ENCODE results near the gene RNASE4. TPM values are rescaled to one million over a fixed set of nuclear protein-coding genes. Genes with fewer than 3 reads are reported as not detected.
"Not testable (repeated sequence)": the region's sequence is repeated elsewhere in the genome, so short reads cannot be mapped to it uniquely, and the experiment has no call there.

Gene RNASE4
- total RNA-seq, 1 donor from 2014 or later, result 5.7 TPM

GRCh38 chr14:20696764-20697163 is 12.4 kb downstream of the RNASE4 start:
- no peak overlapping the region for H3K27ac Mint-ChIP-seq
- H3K27me3 Mint-ChIP-seq, result no peaks in the 10 kb centered on the region
- H3K4me1 Mint-ChIP-seq (ENCODE audit: low read depth), result peaks cover 3% of the 10 kb centered on the region
- TF ChIP-seq CTCF (IDR thresholded peaks at IDR 0.05; ENCODE audit: unreplicated experiment), result no peak
- no peak overlapping the region for H3K4me3 Mint-ChIP-seq (ENCODE audit: low read depth)
- no peak for DNase-seq (ENCODE audit: low spot score, unreplicated experiment)
- peaks cover 3% of the 10 kb centered on the region for H3K36me3 Mint-ChIP-seq (ENCODE audit: insufficient read depth)
- H3K9me3 Mint-ChIP-seq (ENCODE audit: low read depth), result no peaks in the 10 kb centered on the region

- Mint-ChIP-seq H3K9me3 (ENCODE audit: low read depth) (no peaks in the 10 kb centered on the region), H3K27ac (no peak overlapping the region), H3K36me3 (ENCODE audit: insufficient read depth) (peaks cover 3% of the 10 kb centered on the region), H3K4me3 (ENCODE audit: low read depth) (no peak overlapping the region), H3K27me3 (no peaks in the 10 kb centered on the region), H3K4me1 (ENCODE audit: low read depth) (peaks cover 3% of the 10 kb centered on the region)
- DNase-seq (ENCODE audit: low spot score, unreplicated experiment), result peak; percentile 56
- TF ChIP-seq CTCF (IDR thresholded peaks at IDR 0.05; ENCODE audit: unreplicated experiment), result peak; percentile 84
These were observed 13.1 kb downstream of the RNASE4 start for GRCh38 chr14:20697273-20698017.

GRCh38 chr14:20698018-20698329 is 13.6 kb downstream of the RNASE4 start:
- Mint-ChIP-seq H3K4me1 (ENCODE audit: low read depth) (peaks cover 3% of the 10 kb centered on the region), H3K9me3 (ENCODE audit: low read depth) (no peaks in the 10 kb centered on the region), H3K36me3 (ENCODE audit: insufficient read depth) (peaks cover 3% of the 10 kb centered on the region), H3K27ac (no peak overlapping the region), H3K4me3 (ENCODE audit: low read depth) (no peak overlapping the region), H3K27me3 (no peaks in the 10 kb centered on the region)
- no peak for TF ChIP-seq CTCF (IDR thresholded peaks at IDR 0.05; ENCODE audit: unreplicated experiment)
- DNase-seq (ENCODE audit: low spot score, unreplicated experiment), result no peak

- no peak for TF ChIP-seq CTCF (IDR thresholded peaks at IDR 0.05; ENCODE audit: unreplicated experiment)
- Mint-ChIP-seq H3K4me3 (ENCODE audit: low read depth) (no peak overlapping the region), H3K27me3 (no peaks in the 10 kb centered on the region), H3K4me1 (ENCODE audit: low read depth) (peaks cover 3% of the 10 kb centered on the region), H3K36me3 (ENCODE audit: insufficient read depth) (peaks cover 3% of the 10 kb centered on the region), H3K9me3 (ENCODE audit: low read depth) (no peaks in the 10 kb centered on the region), H3K27ac (no peak overlapping the region)
- DNase-seq (ENCODE audit: low spot score, unreplicated experiment), result no peak
These were observed 14.6 kb downstream of the RNASE4 start for GRCh38 chr14:20698934-20699333.

- H3K4me3 Mint-ChIP-seq (ENCODE audit: low read depth), result no peak overlapping the region
- TF ChIP-seq CTCF (IDR thresholded peaks at IDR 0.05; ENCODE audit: unreplicated experiment), result no peak
- no peak overlapping the region for H3K27ac Mint-ChIP-seq
- no peaks in the 10 kb centered on the region for H3K9me3 Mint-ChIP-seq (ENCODE audit: low read depth)
- peaks cover 3% of the 10 kb centered on the region for H3K36me3 Mint-ChIP-seq (ENCODE audit: insufficient read depth)
- H3K4me1 Mint-ChIP-seq (ENCODE audit: low read depth), result peaks cover 3% of the 10 kb centered on the region
- no peaks in the 10 kb centered on the region for H3K27me3 Mint-ChIP-seq
- no peak for DNase-seq (ENCODE audit: low spot score, unreplicated experiment)
These were observed 15.6 kb downstream of the RNASE4 start for GRCh38 chr14:20699931-20700330.

- H3K4me3 Mint-ChIP-seq (ENCODE audit: low read depth); DNase-seq (ENCODE audit: low spot score, unreplicated experiment); H3K27ac Mint-ChIP-seq; H3K9me3 Mint-ChIP-seq (ENCODE audit: low read depth); H3K36me3 Mint-ChIP-seq (ENCODE audit: insufficient read depth); H3K4me1 Mint-ChIP-seq (ENCODE audit: low read depth); H3K27me3 Mint-ChIP-seq: not testable (repeated sequence)
These were observed 16.6 kb downstream of the RNASE4 start for GRCh38 chr14:20700965-20701364.

Measured in progenitor cell of endocrine pancreas (in vitro differentiated cells).